H1 (cell line): ENCODE measurements around the gene POLR1D. TPM values are rescaled to one million over a fixed set of nuclear protein-coding genes. Genes with fewer than 3 reads are reported as not detected.

Source experiments
- CTCF ChIA-PET: fragments of 300-600 bp; sonication (Branson Sonifier 250); formaldehyde crosslinking; loops from one replicate; lab custom pipeline; 2021; ENCODE audit not compliant: partially characterized antibody; lab: Charles Lee
- POLR2A ChIA-PET: fragments of 300-600 bp; sonication (Branson Sonifier 250); formaldehyde crosslinking; loops from one replicate; lab custom pipeline; 2021; ENCODE audit warnings: inconsistent platforms; ENCODE audit not compliant: partially characterized antibody; lab: Charles Lee
- DNase-seq, 2 experiments: peaks; one replicate each; pipeline versions ENCODE4 v3.0.0 to v3.0.0-alpha.2; 2010 to 2022; ENCODE audit warnings: low spot score in 2 of 2, low read depth in 1 of 2, mixed read lengths in 1 of 2
- FAIRE-seq: peaks from 2 replicates; lab custom pipeline; 2011; peaks lifted over from hg19 to GRCh38; lab: Jason Lieb, UNC
- H2AFZ ChIP-seq: 2 replicates; pipeline ENCODE4 v1.8.1; 2012; ENCODE audit warnings: low read length, inconsistent platforms
- H2AK5ac ChIP-seq: 2 replicates; pipeline ENCODE4 v1.6.1; 2013; ENCODE audit warnings: low read depth, low read length
- H2BK120ac ChIP-seq: replicated peaks from 2 replicates; pipeline ENCODE3; 2013; ENCODE audit warnings: low read depth, low read length, inconsistent platforms
- H2BK12ac ChIP-seq: 2 replicates; pipeline ENCODE4 v1.6.1; 2013; ENCODE audit warnings: low read depth, low read length
- H2BK15ac ChIP-seq: 2 replicates; pipeline ENCODE4 v1.6.1; 2013; ENCODE audit warnings: low read length
- H2BK20ac ChIP-seq: 2 replicates; pipeline ENCODE4 v1.6.1; 2013; ENCODE audit warnings: low read length
- H2BK5ac ChIP-seq: 2 replicates; pipeline ENCODE4 v1.6.1; 2013; ENCODE audit warnings: low read depth, low read length
- H3K14ac ChIP-seq: 2 replicates; pipeline ENCODE4 v1.6.1; 2013; ENCODE audit warnings: inconsistent platforms; ENCODE audit not compliant: insufficient read length
- H3K18ac ChIP-seq: 2 replicates; pipeline ENCODE4 v1.6.1; 2013; ENCODE audit warnings: low read length; ENCODE audit errors: extremely low read depth
- H3K23ac ChIP-seq: 2 replicates; pipeline ENCODE4 v1.6.1; 2013; ENCODE audit warnings: inconsistent platforms; ENCODE audit not compliant: insufficient read length
- H3K23me2 ChIP-seq: 2 replicates; pipeline ENCODE4 v1.6.1; 2013; ENCODE audit warnings: low read depth, low read length
- H3K27ac ChIP-seq: 2 replicates; pipeline ENCODE4 v1.6.1; 2011; ENCODE audit warnings: low read depth, low read length, inconsistent platforms
- H3K27me3 ChIP-seq, 4 experiments: replicated peaks in 1 of 4; 1 replicate in 1 of 4; 2 replicates in 3 of 4; pipeline versions ENCODE4 v1.6.1 to v1.8.1; 2011 to 2013; ENCODE audit warnings: low read length in 3 of 4, mild to moderate bottlenecking in 3 of 4, inconsistent platforms in 2 of 4, mixed read lengths in 2 of 4, moderate library complexity in 1 of 4; ENCODE audit not compliant: control insufficient read depth in 3 of 4, insufficient read depth in 3 of 4; ENCODE audit errors: extremely low read depth in 1 of 4
- H3K36me3 ChIP-seq, 4 experiments: 2 replicates each; pipeline versions ENCODE4 v1.6.1 to v1.8.1; 2011 to 2013; ENCODE audit warnings: mild to moderate bottlenecking in 4 of 4, low read length in 3 of 4, moderate library complexity in 2 of 4, control low read depth in 1 of 4, inconsistent platforms in 1 of 4; ENCODE audit not compliant: insufficient read depth in 4 of 4, control insufficient read depth in 2 of 4
- H3K4ac ChIP-seq: replicated peaks from 2 replicates; pipeline ENCODE3; 2013; ENCODE audit warnings: low read length, low read depth, mixed read lengths, inconsistent platforms; ENCODE audit not compliant: insufficient read length
- H3K4me1 ChIP-seq, 4 experiments: replicated peaks in 1 of 4; 1 replicate in 1 of 4; 2 replicates in 3 of 4; pipeline versions ENCODE4 v1.6.1 to v1.8.1; 2011 to 2013; ENCODE audit warnings: low read length in 3 of 4, inconsistent platforms in 2 of 4, mixed read lengths in 1 of 4; ENCODE audit not compliant: insufficient read depth in 4 of 4, control insufficient read depth in 3 of 4
- H3K4me2 ChIP-seq, 2 experiments: 2 replicates each; pipeline versions ENCODE4 v1.6.1 to v1.8.1; 2011 to 2013; ENCODE audit warnings: low read depth in 2 of 2, low read length in 2 of 2, control low read depth in 1 of 2, inconsistent platforms in 1 of 2, mild to moderate bottlenecking in 1 of 2; ENCODE audit not compliant: insufficient read depth in 1 of 2
- H3K4me3 ChIP-seq, 4 experiments: fragments of 200-600, 300-600 bp in 1 of 4; sonication (generic), shearing (Covaris generic), sonication (Bioruptor Twin) in 1 of 4; 2 replicates each; pipeline versions ENCODE4 v1.5.1 to v1.8.1; 2011 to 2016; ENCODE audit warnings: low read length in 4 of 4, low read depth in 3 of 4, control low read depth in 2 of 4, inconsistent platforms in 2 of 4, mild to moderate bottlenecking in 2 of 4, mixed read lengths in 1 of 4, moderate library complexity in 1 of 4; ENCODE audit not compliant: insufficient read depth in 2 of 4; ENCODE audit errors: extremely low read depth in 1 of 4
- H3K56ac ChIP-seq: replicated peaks from 2 replicates; pipeline ENCODE3; 2013; ENCODE audit warnings: low read depth, mild to moderate bottlenecking, mixed read lengths, low read length, inconsistent platforms; ENCODE audit not compliant: insufficient read length
- H3K79me1 ChIP-seq: 2 replicates; pipeline ENCODE4 v1.6.1; 2013; ENCODE audit warnings: low read depth, low read length, control low read depth
- H3K79me2 ChIP-seq, 2 experiments: 2 replicates each; pipeline versions ENCODE4 v1.6.1 to v1.8.1; 2012 to 2013; ENCODE audit warnings: low read length in 2 of 2, mild to moderate bottlenecking in 2 of 2, inconsistent platforms in 1 of 2; ENCODE audit not compliant: insufficient read depth in 2 of 2, control insufficient read depth in 1 of 2
- H3K9ac ChIP-seq, 4 experiments: replicated peaks in 1 of 4; 1 replicate in 1 of 4; 2 replicates in 3 of 4; pipeline versions ENCODE4 v1.6.1 to v1.8.1; 2011 to 2013; ENCODE audit warnings: low read depth in 3 of 4, low read length in 3 of 4, control low read depth in 2 of 4, mild to moderate bottlenecking in 2 of 4, moderate library complexity in 2 of 4, inconsistent platforms in 1 of 4; ENCODE audit errors: extremely low read depth in 1 of 4
- H3K9me3 ChIP-seq, 2 experiments: 2 replicates each; pipeline versions ENCODE4 v1.6.1 to v1.8.1; 2012 to 2013; ENCODE audit warnings: mild to moderate bottlenecking in 2 of 2, moderate library complexity in 2 of 2, control low read depth in 1 of 2, inconsistent platforms in 1 of 2, low read depth in 1 of 2, low read length in 1 of 2, mixed read lengths in 1 of 2; ENCODE audit not compliant: insufficient read depth in 2 of 2
- H4K20me1 ChIP-seq, 2 experiments: replicated peaks in 1 of 2; 2 replicates each; pipeline versions ENCODE3 to v1.8.1; 2011 to 2013; ENCODE audit warnings: inconsistent platforms in 2 of 2, low read length in 2 of 2, mild to moderate bottlenecking in 1 of 2; ENCODE audit not compliant: insufficient read depth in 2 of 2, control insufficient read depth in 1 of 2
- H4K5ac ChIP-seq: 2 replicates; pipeline ENCODE4 v1.6.1; 2013; ENCODE audit warnings: low read length, low read depth, mixed read lengths, inconsistent platforms; ENCODE audit not compliant: insufficient read length
- H4K8ac ChIP-seq: 2 replicates; pipeline ENCODE4 v1.8.0; 2013; ENCODE audit warnings: mild to moderate bottlenecking, moderate library complexity, low read length, inconsistent platforms; ENCODE audit not compliant: insufficient read depth; ENCODE audit errors: extremely low read depth
- H4K91ac ChIP-seq: replicated peaks from 2 replicates; pipeline ENCODE3; 2013; ENCODE audit warnings: low read length, mixed read lengths, inconsistent platforms; ENCODE audit not compliant: insufficient read length
- ASH2L ChIP-seq: fragments of 200-600, 300-600 bp; sonication (generic); IDR thresholded peaks from one replicate; pipeline ENCODE4 v1.7.1; 2017; ENCODE audit warnings: low read length
- CEBPB ChIP-seq: IDR thresholded peaks from 2 replicates; pipeline ENCODE4 v1.6.1; 2012; ENCODE audit warnings: low read depth, low read length
- KDM1A ChIP-seq: fragments of 200-600, 300-600 bp; sonication (generic); IDR thresholded peaks from 2 replicates; pipeline ENCODE4 v1.7.1; 2016; ENCODE audit warnings: mild to moderate bottlenecking, low read length, borderline replicate concordance
- KDM5A ChIP-seq: fragments of 200-600 bp; IDR thresholded peaks from 2 replicates; pipeline ENCODE4 v1.7.1; 2012; ENCODE audit warnings: mild to moderate bottlenecking, low read length, inconsistent platforms, mixed read lengths
- NANOG ChIP-seq: IDR thresholded peaks from 2 replicates; pipeline ENCODE4 v1.6.1; 2011; ENCODE audit warnings: low read length, low read depth, mild to moderate bottlenecking, inconsistent platforms; ENCODE audit not compliant: insufficient read depth, poor library complexity, severe bottlenecking
- NRF1 ChIP-seq: IDR thresholded peaks from 2 replicates; pipeline ENCODE4 v1.6.1; 2011; ENCODE audit warnings: mild to moderate bottlenecking, low read depth, low read length, improper control_type of control experiment
- POLR2AphosphoS5 ChIP-seq: IDR thresholded peaks from 2 replicates; pipeline ENCODE4 v1.6.1; 2011; ENCODE audit warnings: low read depth, low read length
- RAD21 ChIP-seq, 2 experiments: IDR thresholded peaks in 1 of 2; conservative IDR thresholded peaks in 1 of 2; 2 replicates each; pipeline ENCODE4 v1.6.1; 2011; ENCODE audit warnings: low read depth in 2 of 2, low read length in 2 of 2, improper control_type of control experiment in 1 of 2, inconsistent platforms in 1 of 2, mild to moderate bottlenecking in 1 of 2, moderate library complexity in 1 of 2
- RBBP5 ChIP-seq: IDR thresholded peaks from 2 replicates; pipeline ENCODE4 v1.7.1; 2012; ENCODE audit warnings: low read depth, mild to moderate bottlenecking, inconsistent platforms, low read length, moderate library complexity, borderline replicate concordance
- RXRA ChIP-seq: IDR thresholded peaks from 2 replicates; pipeline ENCODE4 v1.6.1; 2011; ENCODE audit warnings: low read depth, mild to moderate bottlenecking, low read length, moderate library complexity; ENCODE audit not compliant: insufficient read depth
- SIN3A ChIP-seq, 2 experiments: IDR thresholded peaks in 1 of 2; conservative IDR thresholded peaks in 1 of 2; 2 replicates each; pipeline ENCODE4 v1.6.1; 2011 to 2012; ENCODE audit warnings: low read length in 2 of 2, improper control_type of control experiment in 1 of 2, low read depth in 1 of 2, mild to moderate bottlenecking in 1 of 2
- SIRT6 ChIP-seq: IDR thresholded peaks from one replicate; pipeline ENCODE4 v1.7.1; 2012; ENCODE audit warnings: low read length, inconsistent platforms
- SP1 ChIP-seq: IDR thresholded peaks from 2 replicates; pipeline ENCODE4 v1.6.1; 2011; ENCODE audit warnings: low read depth, low read length
- WGBS, 2 experiments: shearing (Covaris generic) in 1 of 2; methylation state at CpG; one replicate each; pipeline versions ENCODE4 v1.1.6 to v1.1.7; 2013 to 2015; ENCODE audit warnings: low lambda C conversion rate in 2 of 2, mixed read lengths in 2 of 2, inconsistent platforms in 1 of 2, low coverage in 1 of 2, missing lambda C conversion rate in 1 of 2; ENCODE audit not compliant: insufficient replicate concordance in 2 of 2, insufficient coverage in 1 of 2, insufficient read length in 1 of 2; ENCODE audit errors: extremely low coverage in 1 of 2, missing lambda C conversion rate in 1 of 2; 5-methylcytosine and 5-hydroxymethylcytosine counted together
- polyA plus RNA-seq, 7 experiments: library from polyadenylated mRNA; depleted of rRNA in 3 of 7; stranded (reverse) in 5 of 7; unstranded in 2 of 7; fragments of >200 nt in 5 of 7; fragments of 200-250 nt in 2 of 7; gene quantifications; 1 replicate in 5 of 7; 2 replicates in 1 of 7; 4 replicates in 1 of 7; pipeline versions ENCODE4 v1.2.1 to v1.2.3, GENCODE V29; 2011 to 2013; ENCODE audit warnings: missing spikeins in 2 of 7, mixed read lengths in 2 of 7
- total RNA-seq: library from RNA; stranded (reverse); fragmentation: NEBNext Ultra II Directional; extraction: Animal tissue kit (Norgen Biotek cat#: 25700); gene quantifications from 2 replicates; pipeline ENCODE4 v1.2.1, GENCODE V29; 2021
- TF ChIP-seq, protein P1 (sequence below): IDR thresholded peaks from 2 replicates; pipeline ENCODE4 v1.6.1; 2011; ENCODE audit warnings: low read depth, mild to moderate bottlenecking, low read length; ENCODE audit not compliant: insufficient read depth

POLR1D gene
- total and polyA plus RNA-seq, 2 of the 8 experiments (the other 6 are each of a cell fraction or from before 2014, with no cell fraction given) = 226 to 232 TPM

DNA sequence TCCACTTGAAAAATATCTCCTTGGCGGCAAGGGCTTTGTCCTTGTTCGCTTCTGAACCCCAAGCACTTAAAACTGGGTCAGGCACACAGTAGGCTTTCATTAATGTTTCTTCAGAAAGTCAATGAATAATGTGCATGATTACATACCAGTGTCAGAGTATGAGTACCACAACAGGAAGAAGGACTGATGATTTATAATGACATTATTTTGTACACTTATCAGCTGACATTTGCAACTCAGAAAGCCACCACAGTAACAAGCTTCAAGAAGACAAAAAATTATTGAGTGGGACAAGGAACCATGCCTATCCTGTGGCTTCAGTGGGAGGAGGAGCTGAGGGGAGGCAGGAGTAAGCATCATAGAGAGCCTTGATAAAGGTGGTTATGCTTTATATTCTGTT is 10.0 kb downstream of the POLR1D start:
- DNase-seq = no peak
- Histone ChIP-seq H3K36me3 (peaks cover 3 to 15% (median 5%) of the 10 kb centered on the region in 4 experiments; a peak in 6 of 8 replicates), H4K5ac (no peak overlapping the region), H3K14ac (no peak overlapping the region), H2AK5ac (no peak overlapping the region), H2BK20ac (no peak overlapping the region), H3K27ac (no peak overlapping the region), H3K23me2 (no peaks in the 10 kb centered on the region), H3K9me3 (no peaks in the 10 kb centered on the region), H3K56ac (no peak overlapping the region), H3K79me2 (peaks cover 0 to 71% of the 10 kb centered on the region in 2 experiments; a peak in 3 of 4 replicates), H3K4me1 (no peaks in the 10 kb centered on the region), H3K4me3 (no peak overlapping the region), H4K8ac (no peak overlapping the region), H2BK5ac (no peak overlapping the region), H3K27me3 (no peaks in the 10 kb centered on the region), H4K20me1 (peaks cover 8 to 11% of the 10 kb centered on the region in 2 experiments), H4K91ac (no peak overlapping the region), H3K4me2 (no peak overlapping the region), H3K18ac (no peak overlapping the region), H3K23ac (no peak overlapping the region), H3K79me1 (peaks cover 7% of the 10 kb centered on the region), H2BK120ac (no peak overlapping the region), H3K9ac (no peak overlapping the region), H2AFZ (no peak overlapping the region), H2BK12ac (no peak overlapping the region), H3K4ac (no peak overlapping the region), H2BK15ac (no peak overlapping the region)
- FAIRE-seq = no peak
- 74% methylated on average over 2 of the region's 2 CpGs; no CpG with 5 or more reads in 1 of the 2 experiments for WGBS, 2 experiments
- ChIA-PET CTCF (interaction anchor here (1.5 kb wide), 1 partner anchor 8 kb away, joined by 4 read pairs; no protein-coding TSS in a partner anchor), POLR2A (interaction anchor here (6.5 kb wide), 1 partner anchor 8 kb away, joined by 26 read pairs; no protein-coding TSS in a partner anchor)
- no peak for TF ChIP-seq POLR2AphosphoS5
- TF ChIP-seq ASH2L = no peak
- TF ChIP-seq, protein P1, sequence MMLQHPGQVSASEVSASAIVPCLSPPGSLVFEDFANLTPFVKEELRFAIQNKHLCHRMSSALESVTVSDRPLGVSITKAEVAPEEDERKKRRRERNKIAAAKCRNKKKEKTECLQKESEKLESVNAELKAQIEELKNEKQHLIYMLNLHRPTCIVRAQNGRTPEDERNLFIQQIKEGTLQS = no peak
- TF ChIP-seq SIN3A (conservative IDR thresholded peaks at IDR 0.05 in 1 of 2, IDR thresholded peaks at IDR 0.05 in 1 of 2; ENCODE audit: low read depth in 1 of 2, low read length in 2 of 2) = no peak
- no peak for TF ChIP-seq RXRA
- TF ChIP-seq SP1 = no peak
- TF ChIP-seq KDM1A = no peak
- no peak for TF ChIP-seq CEBPB
- TF ChIP-seq SIRT6 = no peak
- no peak for TF ChIP-seq RBBP5
- TF ChIP-seq NRF1 = no peak
- TF ChIP-seq RAD21 (IDR thresholded peaks at IDR 0.05 in 1 of 2, conservative IDR thresholded peaks at IDR 0.05 in 1 of 2; ENCODE audit: low read depth in 2 of 2, low read length in 2 of 2) = no peak
- TF ChIP-seq NANOG = no peak
- TF ChIP-seq KDM5A = no peak
